NCI-H526 (cell line): Measurements from ENCODE around the gene SLC27A1.
"Not testable (repeated sequence)": the region's sequence is repeated elsewhere in the genome, so short reads cannot be mapped to it uniquely, and the experiment has no call there.

ENCODE experiments used
- DNase-seq, 2 experiments: peaks; one replicate each; lab custom pipeline; 2025; lab: John Stamatoyannopoulos, UW

SLC27A1 gene

GRCh38 chr19:17486545-17487240, 16.4 kb downstream of the SLC27A1 start:
- no peak for DNase-seq

DNA sequence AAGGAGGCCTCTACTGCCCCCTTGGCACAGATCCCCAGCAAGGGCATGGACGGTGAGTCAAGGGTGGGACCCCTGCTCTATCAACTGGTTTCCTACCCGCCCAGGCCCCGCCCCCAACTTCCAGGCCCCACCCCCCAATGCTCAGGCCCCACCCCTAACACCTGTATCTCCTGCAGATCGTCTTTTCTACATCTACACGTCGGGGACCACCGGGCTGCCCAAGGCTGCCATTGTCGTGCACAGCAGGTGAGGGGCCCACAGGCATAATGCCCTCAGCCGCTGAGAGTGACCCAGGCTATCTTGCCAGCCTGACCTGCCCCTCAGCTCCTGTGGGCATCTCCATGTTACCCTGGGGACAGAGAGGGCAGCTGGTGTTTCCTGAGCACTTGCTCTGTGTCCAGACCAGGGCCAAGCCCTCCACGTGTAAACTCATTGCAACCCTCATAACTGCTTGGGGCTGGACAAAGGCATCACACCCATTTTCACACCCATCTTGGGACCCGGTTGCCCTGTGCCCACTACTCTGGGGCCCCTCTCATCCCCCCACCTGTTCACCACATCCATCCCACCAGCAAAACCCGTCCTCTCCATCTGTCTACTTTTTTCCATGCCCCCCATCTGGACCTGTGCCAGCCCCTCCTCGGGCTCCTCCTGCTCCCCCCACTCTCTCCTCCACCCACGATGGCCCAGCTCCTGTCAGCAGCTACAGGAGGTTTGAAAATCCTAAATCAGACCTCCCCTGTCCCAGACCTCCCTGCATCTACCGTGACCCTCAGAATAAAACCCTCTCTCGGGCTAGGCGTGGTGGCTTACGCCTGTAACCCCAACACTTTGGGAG, 17.2 kb downstream of the SLC27A1 start:
- DNase-seq = no peak

- DNase-seq = peak; percentile 75 to 95
Observed at GRCh38 chr19:17488593-17489391, 18.5 kb downstream of the SLC27A1 start.

DNA sequence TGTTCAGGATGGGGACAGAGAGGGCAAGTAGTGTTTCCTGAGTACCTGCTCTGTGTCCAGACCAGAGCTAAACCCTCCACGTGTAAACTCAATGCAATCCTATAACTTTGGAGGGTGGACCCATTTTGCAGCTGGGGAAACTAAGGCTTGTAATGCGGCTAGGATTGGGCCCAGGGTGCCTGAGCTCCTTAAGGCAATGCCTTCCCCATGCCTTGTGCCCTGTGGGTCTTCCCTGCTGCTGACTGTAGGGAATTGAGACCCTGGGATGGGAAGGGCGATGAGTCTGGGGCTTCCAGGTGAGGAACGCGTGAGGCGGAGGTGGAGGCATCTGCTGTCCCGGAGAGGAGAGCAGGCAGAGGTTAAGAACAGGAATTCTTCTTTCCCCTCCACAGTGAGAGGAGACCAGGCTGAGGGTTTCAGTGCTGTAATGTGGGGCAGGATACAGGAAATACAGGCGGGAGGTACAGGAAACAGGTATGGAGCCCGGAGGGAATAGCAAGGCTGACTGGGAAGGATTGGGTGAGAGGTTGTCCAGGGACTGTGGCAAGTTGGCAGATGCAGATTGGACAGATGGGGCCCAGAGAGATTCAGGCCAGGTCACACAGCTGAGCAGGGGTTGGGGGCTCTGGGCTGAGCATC, 19.2 kb downstream of the SLC27A1 start:
- no peak for DNase-seq

- no peak for DNase-seq
Observed at GRCh38 chr19:17490411-17490810, 20.1 kb downstream of the SLC27A1 start.

DNA sequence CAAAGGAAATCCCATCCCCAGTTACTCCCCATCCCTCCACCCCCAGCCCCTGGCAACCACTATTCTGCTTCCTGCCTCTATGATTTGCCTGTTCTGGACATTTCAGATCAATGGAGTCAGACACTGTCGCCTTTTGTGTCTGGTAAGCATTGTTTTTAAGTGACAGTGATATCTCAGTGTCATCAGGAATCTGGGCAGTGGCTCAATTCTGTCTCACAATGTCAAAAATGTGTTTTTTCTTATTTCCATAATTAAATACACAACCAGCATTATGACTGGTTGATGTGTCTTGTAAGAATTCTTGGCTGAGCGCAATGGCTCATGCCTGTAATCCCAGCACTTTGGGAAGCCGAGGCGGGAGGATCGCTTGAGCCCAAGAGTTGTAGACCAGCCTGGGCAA, 21.0 kb downstream of the SLC27A1 start:
- no peak for DNase-seq

- DNase-seq = no peak
Observed at GRCh38 chr19:17495639-17496296, 25.4 kb downstream of the SLC27A1 start.

DNA sequence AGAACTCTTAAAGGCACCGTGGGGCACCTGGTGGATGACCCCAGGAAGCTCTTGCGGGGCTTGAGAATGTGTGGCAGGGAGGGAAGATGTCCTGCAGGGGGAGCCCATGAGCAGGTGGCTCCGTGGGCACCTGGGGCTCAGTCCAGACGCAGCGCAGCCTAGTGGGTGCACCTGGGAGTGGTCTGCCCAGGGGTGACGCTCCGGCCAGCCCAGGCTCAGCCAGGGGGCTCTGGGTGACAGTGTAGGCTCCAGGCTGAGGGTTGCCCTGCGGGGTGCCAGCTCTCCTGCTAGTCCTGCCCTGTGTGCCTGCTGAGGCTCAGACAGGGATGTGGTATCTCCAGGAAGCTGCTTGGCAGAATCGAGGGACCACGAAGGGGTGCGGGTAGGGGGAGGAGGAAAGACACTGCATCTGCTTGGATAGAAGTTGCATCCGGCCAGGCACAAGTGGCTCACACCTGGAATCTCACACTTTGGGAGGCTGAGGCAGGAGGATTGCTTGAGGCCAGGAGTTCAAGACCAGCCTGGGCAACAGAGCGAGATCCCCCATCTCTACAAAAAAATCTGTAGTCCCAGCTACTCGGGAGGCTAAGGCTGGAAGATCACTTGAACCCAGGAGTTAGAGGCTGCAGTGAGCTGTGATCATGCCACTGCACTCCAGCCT, 26.1 kb downstream of the SLC27A1 start:
- DNase-seq = peak; percentile 21 to 86

- peak in 1 of 2 experiments; percentile 46 for DNase-seq
Observed at GRCh38 chr19:17497149-17497798, 26.9 kb downstream of the SLC27A1 start.

GRCh38 chr19:17499025-17499424, 28.7 kb downstream of the SLC27A1 start:
- not testable (repeated sequence) for DNase-seq

GRCh38 chr19:17499648-17500446, 29.5 kb downstream of the SLC27A1 start:
- no peak for DNase-seq

DNA sequence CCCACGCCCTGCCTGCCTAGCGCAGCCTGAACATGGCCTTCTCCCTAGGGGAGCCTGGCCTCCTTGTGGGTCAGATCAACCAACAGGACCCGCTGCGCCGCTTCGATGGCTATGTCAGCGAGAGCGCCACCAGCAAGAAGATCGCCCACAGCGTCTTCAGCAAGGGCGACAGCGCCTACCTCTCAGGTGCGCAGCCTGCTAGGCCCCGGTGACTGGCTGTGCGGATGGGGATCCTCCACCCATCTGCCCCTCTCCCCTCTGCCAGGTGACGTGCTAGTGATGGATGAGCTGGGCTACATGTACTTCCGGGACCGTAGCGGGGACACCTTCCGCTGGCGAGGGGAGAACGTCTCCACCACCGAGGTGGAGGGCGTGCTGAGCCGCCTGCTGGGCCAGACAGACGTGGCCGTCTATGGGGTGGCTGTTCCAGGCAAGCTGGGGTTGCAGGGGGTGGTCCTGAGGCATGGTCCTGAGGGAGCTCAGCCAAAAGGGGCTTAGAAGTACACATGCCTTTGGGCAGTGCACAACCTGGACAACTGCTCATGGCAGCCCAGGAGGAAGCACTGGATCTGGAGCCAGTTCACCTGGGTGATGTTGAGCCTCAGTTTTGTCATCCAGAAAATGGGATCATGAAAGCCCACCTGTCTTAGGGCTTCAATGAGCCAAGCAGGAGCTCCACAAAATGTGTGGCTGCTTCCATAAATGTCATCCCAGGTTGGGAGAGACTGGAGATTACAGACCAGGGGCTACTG, 30.3 kb downstream of the SLC27A1 start:
- DNase-seq = no peak

DNA sequence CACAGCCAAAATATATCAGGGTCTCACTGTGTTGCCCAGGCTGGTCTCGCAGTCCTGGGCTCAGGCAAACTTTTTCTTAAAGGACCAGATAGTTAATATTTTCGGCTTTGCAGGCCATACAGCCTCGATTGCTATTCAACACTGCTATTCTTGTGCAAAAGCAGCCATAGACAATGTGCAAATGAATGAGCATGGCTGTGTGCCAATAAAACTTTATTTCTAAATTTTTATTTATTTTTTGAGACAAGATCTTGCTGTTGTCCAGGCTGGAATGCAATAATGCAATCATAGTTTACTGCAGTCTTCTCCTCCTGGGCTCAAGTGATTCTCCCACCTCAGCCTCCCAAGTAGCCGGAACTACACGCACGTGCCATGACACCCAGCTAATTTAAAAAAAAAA, 32.9 kb downstream of the SLC27A1 start:
- no peak for DNase-seq

GRCh38 chr19:17504030-17504429, 33.7 kb downstream of the SLC27A1 start:
- no peak for DNase-seq

GRCh38 chr19:17504456-17504855, 34.1 kb downstream of the SLC27A1 start:
- DNase-seq = no peak

- no peak for DNase-seq
Observed at GRCh38 chr19:17505223-17505622, 34.9 kb downstream of the SLC27A1 start.

DNA sequence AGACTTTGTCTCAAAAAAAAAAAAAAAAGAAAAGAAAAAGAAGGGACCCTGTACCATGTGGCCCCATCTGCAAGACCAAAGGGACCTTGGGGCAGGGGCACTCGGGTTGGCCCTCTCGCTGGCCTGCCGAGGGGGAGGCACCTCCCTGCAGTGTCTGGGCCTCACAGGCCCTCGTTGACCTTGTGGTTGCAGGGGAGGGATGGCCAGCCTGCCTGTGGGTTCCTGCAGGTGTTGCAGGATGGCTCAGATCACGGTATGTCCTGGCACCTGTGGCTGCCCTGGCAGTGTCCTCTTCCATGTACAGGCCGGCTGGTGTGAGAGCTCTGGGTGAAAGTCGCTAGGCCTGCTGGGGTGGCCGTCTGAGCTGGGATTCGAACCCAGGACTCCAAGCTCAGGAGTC, 36.4 kb downstream of the SLC27A1 start:
- DNase-seq = no peak

- not testable (repeated sequence) for DNase-seq
Observed at GRCh38 chr19:17508558-17508933, 38.2 kb downstream of the SLC27A1 start.
